Cerebellar nuclear complex (tissue), 1 donor: ENCODE results near the gene FBXL22.

Source experiments
- DNase-seq, 2 experiments: peaks; one replicate each; lab custom pipeline; 2025; lab: John Stamatoyannopoulos, UW

FBXL22 gene

GRCh38 chr15:63597038-63597790 is at the start of gene FBXL22:
FBXL22 (plus strand) TSS chr15:63597387; CDS start chr15:63597393, 6 bp downstream.
- no peak for DNase-seq

GRCh38 chr15:63551400-63551799 is 45.8 kb upstream of the FBXL22 start:
- no peak for DNase-seq

GRCh38 chr15:63553388-63553791 is 43.8 kb upstream of the FBXL22 start:
- DNase-seq, result no peak

- no peak for DNase-seq
Measured at GRCh38 chr15:63554337-63554927, 42.8 kb upstream of the FBXL22 start.

- no peak for DNase-seq
Measured at GRCh38 chr15:63555507-63555906, 41.7 kb upstream of the FBXL22 start.

GRCh38 chr15:63556246-63556645 is 40.9 kb upstream of the FBXL22 start:
- DNase-seq, result no peak

- no peak for DNase-seq
Measured at GRCh38 chr15:63556736-63557135, 40.5 kb upstream of the FBXL22 start.

- no peak for DNase-seq
Measured at GRCh38 chr15:63559753-63560152, 37.4 kb upstream of the FBXL22 start.

- no peak for DNase-seq
Measured at GRCh38 chr15:63560741-63561448, 36.3 kb upstream of the FBXL22 start.

GRCh38 chr15:63564093-63564492 is 33.1 kb upstream of the FBXL22 start:
- DNase-seq, result no peak

GRCh38 chr15:63565536-63566186 is 31.5 kb upstream of the FBXL22 start:
- no peak for DNase-seq

- DNase-seq, result no peak
Measured at GRCh38 chr15:63572749-63573464, 24.3 kb upstream of the FBXL22 start.

GRCh38 chr15:63573533-63573932 is 23.7 kb upstream of the FBXL22 start:
- DNase-seq, result no peak

- no peak for DNase-seq
Measured at GRCh38 chr15:63575312-63575711, 21.9 kb upstream of the FBXL22 start.

- no peak for DNase-seq
Measured at GRCh38 chr15:63576441-63576840, 20.7 kb upstream of the FBXL22 start.

- no peak for DNase-seq
Measured at GRCh38 chr15:63582179-63582578, 15.0 kb upstream of the FBXL22 start.

GRCh38 chr15:63582718-63583426 is 14.3 kb upstream of the FBXL22 start:
- DNase-seq, result no peak

GRCh38 chr15:63586790-63587189 is 10.4 kb upstream of the FBXL22 start:
- DNase-seq, result no peak

GRCh38 chr15:63587527-63587926 is 9.7 kb upstream of the FBXL22 start:
- no peak for DNase-seq

GRCh38 chr15:63588826-63589225 is 8.4 kb upstream of the FBXL22 start:
- no peak for DNase-seq
